GM18951 (cell line): ENCODE data around the gene MED15.

Experiments used
- POLR2A ChIP-seq: IDR thresholded peaks from 4 replicates; pipeline ENCODE4 v1.6.1; 2011; ENCODE audit warnings: mild to moderate bottlenecking; ENCODE audit not compliant: insufficient read length, insufficient read depth; ENCODE audit errors: extremely low read depth
- in situ Hi-C: fragments of 300-500 bp; cut with MboI; formaldehyde crosslinking; loops from one replicate; pipeline ENCODE4 v1.12.0; 2022; ENCODE audit warnings: low sequenced_read_pairs, mixed read lengths, inconsistent platforms; ENCODE audit not compliant: unreplicated experiment

The MED15 gene

GRCh38 chr22:20582171-20582511 lies 74.7 kb downstream of the MED15 start:
- in situ Hi-C loops = no loop called here
- no peak for TF ChIP-seq POLR2A

- no peak for TF ChIP-seq POLR2A
- in situ Hi-C loops = no loop called here
Observed at GRCh38 chr22:20582520-20583361, 75.3 kb downstream of the MED15 start.

- TF ChIP-seq POLR2A = no peak
- in situ Hi-C loops = no loop called here
Observed at GRCh38 chr22:20583471-20583922, 76.1 kb downstream of the MED15 start.

GRCh38 chr22:20584029-20584871 lies 76.8 kb downstream of the MED15 start:
- TF ChIP-seq POLR2A = no peak

GRCh38 chr22:20584872-20585638 lies 77.6 kb downstream of the MED15 start:
- no peak for TF ChIP-seq POLR2A
- in situ Hi-C loops = no loop called here

More at GRCh38 chr22:20584029-20584871, 76.8 kb downstream of the MED15 start:
- in situ Hi-C loops = no loop called here

- TF ChIP-seq POLR2A = no peak
- in situ Hi-C loops = no loop called here
Observed at GRCh38 chr22:20585639-20586402, 78.4 kb downstream of the MED15 start.

- TF ChIP-seq POLR2A = no peak
- in situ Hi-C loops = no loop called here
Observed at GRCh38 chr22:20586403-20586745, 79.0 kb downstream of the MED15 start.

GRCh38 chr22:20587206-20587958 lies 80.0 kb downstream of the MED15 start:
- in situ Hi-C loops = no loop called here
- TF ChIP-seq POLR2A = no peak

- no peak for TF ChIP-seq POLR2A
- in situ Hi-C loops = no loop called here
Observed at GRCh38 chr22:20588092-20588842, 80.9 kb downstream of the MED15 start.

GRCh38 chr22:20588843-20589581 lies 81.6 kb downstream of the MED15 start:
- in situ Hi-C loops = no loop called here
- no peak for TF ChIP-seq POLR2A
